ENCODE measurements around the gene ACOX1. TPM values are rescaled to one million over a fixed set of nuclear protein-coding genes. Genes with fewer than 3 reads are reported as not detected.
A peak's percentile ranks its signal among the peaks of the same experiment; 100 is the strongest.

The ACOX1 gene
- polyA plus RNA-seq, 5 donors, result 22.9 to 36.6 (median 27.1) TPM

DNA sequence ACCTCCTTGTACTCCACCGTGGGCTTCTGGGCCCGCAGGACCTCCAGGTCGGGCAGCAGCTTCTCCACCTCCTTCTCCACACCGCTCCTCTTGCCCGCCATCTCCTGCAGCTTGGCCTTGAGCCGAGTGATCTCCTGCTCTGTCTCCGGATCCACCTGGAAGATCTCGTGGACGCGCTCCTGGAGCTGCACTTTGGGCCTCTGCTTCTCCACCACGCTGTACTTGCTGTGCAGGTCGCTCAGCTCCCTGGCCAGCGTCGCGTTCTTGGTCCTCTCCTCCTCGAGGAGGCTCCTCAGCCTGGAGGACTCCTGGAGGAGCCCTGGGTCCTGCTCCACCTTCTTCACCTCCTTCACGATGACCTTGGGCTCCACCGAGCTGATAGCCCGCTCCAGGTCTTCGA is 30.5 kb upstream of the ACOX1 start:
- DNase-seq, result no peak

DNA sequence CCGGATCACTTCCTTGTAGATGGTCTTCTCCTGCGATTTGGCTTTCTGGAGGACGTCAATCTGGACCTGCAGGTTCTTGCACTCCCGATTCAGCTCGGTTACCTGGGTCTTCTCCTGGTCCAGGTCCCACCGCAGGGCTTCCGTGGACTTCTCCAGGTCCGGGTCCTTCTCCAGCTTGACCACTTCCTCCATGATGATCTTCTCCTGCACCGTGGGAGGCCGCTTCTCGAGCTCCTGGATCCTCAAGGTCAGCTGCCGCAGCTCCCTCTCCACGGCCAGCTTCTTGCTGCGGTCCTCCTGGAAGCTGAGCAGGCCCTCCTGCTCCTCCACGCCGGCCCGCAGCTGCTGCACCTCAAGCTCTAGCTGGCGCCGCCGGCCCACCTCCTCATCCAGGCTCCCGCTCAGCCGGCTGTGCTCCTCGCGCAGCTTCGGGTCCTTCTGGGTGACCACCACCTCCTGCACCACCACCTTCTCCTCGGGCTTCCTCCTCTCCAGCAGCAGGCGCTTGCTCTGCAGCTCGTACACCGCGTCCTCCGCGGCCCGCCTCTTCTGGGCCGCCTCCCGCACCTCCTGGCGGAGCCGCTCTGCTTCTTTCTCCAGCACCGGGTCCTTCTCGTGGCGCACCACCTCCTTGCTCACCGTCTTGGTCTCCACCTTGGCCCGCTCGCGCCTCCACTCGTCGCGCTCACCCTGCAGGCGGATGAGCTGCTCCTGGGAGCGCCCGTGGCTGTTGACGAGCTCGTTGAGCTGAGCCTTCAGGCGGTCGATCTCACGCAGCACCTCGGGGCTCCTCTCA is 29.9 kb upstream of the ACOX1 start:
- no peak for DNase-seq

DNA sequence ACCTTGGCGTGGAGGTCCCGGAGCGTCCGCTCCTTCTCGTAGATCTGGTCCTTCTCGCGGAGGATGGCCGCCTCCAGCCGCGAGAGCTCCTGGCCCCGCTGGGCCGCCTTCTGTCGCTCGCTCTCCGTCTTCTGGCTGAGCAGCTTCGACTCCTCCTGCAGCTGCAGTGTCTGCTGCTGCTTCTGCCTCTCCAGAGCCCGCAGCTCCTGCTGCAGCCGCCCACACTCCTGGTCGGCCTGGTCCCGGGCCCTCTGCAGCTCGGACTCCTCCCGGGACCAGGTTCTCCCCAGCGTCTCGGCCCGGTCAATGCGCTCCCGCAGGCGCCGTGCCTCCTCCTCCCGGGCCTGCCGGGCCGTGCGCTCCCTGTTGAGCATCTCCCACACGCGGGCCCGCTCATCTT is 29.2 kb upstream of the ACOX1 start:
- no peak for DNase-seq

DNA sequence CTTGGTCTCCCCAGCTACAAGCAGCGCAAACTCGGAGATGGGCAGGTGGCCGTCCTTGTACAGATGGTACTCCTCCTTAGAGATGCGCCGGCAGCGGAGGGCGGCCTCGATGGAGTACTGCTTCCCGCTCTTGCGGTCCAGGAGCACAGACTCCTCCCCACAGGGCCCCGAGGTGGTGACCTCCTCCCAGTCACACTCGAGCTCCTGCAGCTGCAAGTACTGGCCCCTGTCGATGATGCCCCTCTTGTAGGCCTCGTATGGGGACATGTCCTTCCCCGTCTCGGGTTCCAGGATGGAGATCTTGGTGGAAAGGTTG is 28.8 kb upstream of the ACOX1 start:
- no peak for DNase-seq

DNA sequence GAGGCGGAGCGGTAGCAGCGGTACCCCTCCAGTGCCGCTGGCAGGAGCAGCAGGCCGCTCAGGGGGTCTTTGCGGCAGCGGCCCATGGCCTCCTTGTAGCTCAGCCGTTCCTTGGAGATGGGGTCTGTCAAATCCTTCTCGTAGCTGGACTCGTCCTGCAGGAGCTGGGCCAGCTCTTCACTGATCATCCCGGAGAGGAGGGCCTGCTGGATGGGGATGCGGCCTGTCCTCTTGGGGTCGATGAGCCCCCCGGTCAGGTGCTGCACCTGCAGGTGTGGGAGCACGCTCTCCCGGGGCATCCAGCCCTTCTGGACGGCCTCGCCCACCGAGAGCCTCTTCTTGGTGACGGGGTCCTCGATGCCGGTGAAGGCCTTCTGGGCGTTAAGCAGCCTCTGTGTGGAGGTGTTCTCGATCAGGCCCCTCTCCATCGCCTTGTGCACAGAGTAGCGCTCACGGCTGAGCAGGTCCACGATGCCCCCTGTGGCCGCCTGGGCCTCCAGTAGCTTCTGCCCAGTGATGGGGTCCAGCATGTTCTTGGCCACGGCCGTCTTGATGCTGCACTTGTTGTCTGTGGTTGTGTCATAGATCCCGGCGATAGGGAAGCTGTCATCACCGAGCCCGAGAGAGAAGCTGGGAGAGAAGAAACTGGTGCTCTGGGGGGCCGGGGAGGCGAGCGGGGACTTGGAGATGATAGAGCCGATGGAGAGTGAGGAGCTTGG is 28.3 kb upstream of the ACOX1 start:
- no peak for DNase-seq

DNA sequence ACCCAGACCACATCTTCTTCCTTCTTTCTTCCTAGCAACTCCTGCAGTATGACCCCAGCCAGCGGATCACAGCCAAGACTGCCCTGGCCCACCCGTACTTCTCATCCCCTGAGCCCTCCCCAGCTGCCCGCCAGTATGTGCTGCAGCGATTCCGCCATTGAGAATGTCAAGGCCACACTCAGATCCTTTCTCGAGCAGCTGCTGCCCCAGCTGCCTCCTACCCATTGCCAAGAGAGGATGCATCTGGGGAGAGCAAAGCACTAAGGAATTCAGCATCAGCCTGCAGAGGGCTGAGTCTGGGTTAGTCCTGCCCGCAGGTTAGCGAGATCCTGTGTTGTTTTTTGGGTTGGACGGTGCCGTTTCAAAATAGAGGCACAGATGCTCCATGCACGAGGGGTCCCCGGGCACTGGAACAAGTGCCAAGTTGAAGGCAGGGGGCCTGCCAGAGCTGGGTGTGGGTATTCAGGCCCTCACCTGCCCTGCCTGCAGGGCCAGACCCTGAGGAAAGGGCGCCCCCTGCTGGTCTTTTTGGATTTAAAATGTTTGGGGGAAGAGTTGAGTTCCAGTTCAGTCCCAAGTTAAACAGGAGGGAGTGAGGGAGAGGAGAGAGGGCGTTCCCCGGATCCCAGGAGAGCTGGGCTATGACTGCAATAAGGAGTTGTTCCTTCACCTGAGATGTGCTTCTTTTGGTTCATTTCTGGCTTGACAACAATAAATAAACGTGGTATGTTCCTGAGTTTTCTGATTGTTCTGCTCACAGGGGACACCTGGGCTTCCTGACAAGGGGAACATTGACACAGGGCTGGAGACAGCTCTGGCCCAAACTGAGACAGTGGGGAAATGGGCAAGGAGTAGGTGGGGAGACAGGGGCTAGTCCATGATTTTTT is 26.5 kb upstream of the ACOX1 start:
- peak; percentile 66 to 68 for DNase-seq

DNA sequence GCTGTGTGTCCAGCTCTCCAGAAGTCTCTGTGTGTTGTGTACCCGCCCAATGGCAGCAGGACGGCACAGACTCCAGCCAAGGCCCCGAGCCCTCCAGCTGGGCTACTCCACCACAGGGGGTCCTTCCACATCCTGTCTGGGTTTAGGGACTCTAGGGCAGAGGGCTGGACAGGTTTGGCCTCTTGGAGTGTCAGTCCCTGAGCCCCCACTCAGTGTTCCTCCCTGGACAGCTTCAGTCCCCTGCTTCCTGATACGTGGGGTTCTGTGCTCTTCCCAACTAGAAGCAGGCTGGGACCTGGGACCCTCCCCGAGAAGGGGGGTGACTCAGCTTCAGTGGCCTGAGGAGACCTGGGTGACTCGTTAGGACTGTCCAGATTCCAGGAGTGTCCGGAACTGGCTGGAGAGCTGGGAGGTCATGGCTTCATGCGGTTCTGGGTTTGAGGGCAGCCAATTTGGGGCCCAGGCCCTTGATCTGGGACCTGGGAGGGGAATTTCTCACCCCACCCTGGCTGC is 25.8 kb upstream of the ACOX1 start:
- DNase-seq, result no peak

DNA sequence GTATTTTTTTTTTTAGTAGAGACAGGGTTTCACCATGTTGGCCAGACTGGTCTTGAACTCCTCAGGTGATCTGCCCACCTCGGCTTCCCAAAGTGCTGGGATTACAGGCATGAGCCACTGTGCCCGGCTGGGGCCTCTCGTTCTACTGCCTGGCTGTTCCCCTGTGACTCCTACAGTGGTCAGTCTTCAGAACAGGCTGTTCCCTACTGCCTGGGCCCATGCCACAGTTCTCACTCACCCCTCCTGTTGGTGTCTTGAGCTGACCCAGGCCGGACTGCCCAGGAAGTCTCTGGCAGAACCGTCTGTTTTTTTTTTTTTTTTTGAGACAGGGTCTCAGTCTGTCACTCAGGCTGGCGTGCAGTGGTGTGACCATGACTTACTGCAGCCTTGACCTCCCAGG is 24.9 kb upstream of the ACOX1 start:
- DNase-seq, result no peak

DNA sequence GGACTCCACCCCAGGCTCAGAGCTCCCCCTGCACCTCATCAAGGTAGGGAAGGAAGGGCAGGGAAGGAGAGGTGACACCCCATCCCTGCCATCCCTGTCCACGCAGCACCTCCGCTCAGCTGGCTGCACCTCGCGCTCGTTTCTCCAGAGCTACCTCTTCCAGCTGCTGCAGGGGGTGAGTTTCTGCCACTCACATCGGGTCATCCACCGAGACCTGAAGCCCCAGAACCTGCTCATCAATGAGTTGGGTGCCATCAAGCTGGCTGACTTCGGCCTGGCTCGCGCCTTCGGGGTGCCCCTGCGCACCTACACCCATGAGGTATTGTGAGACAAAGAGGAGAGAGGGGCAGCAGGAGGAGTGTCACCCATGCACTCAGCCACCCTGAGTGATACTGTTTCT is 23.1 kb upstream of the ACOX1 start:
- no peak for DNase-seq

DNA sequence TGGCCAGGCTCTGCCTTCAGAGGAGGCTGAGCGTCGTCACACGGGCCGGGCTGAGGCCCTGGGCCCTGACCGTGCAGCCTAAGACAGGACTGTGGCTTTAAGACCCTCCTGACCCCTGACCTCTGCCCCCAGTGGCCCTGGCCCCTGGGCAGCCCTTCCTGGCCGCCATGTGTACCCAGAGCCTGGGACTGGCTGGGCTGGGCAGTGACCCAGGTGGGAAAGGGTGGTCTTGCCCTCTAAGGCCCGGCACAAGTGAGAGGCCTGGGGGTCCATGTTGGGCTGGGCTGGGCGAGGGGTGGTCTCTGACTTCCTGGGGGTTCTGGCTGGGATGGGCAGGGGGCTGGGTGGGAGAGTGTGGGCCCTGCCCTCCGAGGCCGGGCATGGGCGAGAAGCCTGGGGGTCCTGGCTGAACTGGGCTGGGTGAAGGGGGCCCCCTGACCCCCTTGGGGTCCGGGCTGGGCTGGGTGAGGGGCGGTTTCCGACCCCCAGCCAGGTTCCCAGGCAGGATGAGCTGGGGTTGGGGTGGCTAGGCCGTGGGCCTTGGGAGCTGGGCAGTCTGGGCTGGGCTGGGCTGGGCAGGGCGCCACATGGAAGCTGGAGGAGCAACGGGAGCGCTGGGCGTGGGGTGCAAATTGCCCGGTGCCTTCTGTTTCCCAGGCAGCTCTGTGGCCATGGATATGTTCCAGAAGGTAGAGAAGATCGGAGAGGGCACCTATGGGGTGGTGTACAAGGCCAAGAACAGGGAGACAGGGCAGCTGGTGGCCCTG is 22.0 kb upstream of the ACOX1 start, which contains the start of gene CDK3:
CDK3 (plus strand) TSS at position 101 of the 767 bp plus-strand sequence; CDS start at position 672, 571 bp downstream.
- no peak for DNase-seq

DNA sequence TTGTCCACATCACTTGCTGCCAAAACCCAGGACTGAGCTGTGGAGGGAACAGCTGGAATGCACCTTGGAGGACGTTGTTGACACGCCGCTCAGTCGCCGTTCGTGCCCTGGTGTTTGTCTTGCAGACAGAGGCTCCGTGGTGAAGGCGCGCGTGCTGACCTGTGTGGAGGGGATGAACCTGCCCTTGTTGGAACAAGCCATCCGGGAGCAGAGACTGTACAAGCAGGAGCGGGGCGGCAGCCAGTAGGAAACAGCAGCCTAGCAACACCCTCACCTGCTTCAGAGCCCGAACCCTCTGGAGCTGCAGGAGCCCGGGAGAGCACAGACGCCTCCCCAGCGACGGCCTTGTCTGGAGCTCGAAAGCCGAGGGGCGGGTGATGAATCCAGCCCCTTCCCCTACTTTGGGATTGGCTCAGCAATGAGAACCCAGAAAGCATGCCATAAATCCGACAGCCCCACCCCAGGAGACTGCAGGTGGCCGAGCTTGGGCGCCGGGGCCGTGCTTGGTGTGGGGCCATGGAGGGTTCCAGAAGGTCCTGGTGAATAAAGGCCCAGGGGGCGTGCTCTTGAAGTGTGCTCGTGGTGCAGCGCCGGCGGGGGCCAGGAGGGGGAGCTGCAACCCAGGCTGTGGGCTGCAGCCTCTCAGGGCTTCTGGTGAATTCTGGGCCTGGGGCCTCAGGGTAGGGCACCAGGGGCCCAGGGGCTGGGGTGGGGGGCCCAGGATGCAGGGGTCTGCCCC is 21.2 kb upstream of the ACOX1 start:
- no peak for DNase-seq

DNA sequence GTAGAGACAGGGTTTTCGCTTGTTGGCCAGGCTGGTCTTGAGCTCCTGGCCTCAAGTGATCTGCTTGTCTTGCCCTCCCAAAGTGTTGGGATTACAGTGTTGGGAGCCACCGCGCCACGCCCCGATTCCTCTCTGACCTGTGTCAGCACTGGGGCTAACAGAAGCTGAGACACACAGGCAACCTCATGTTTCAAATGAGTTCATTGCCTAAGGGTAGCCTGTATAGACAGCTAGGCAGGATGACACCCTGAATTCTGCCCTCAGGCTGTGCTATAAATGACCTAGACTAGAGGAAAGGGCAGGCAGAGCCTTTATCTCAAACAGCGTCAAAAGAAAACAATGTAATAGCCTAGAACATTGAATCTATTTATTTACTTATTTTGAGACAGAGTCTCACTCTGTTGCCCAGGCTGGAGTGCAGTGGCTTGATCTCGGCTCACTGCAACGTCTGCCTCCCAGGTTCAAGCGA is 19.4 kb upstream of the ACOX1 start:
- DNase-seq, result no peak

DNA sequence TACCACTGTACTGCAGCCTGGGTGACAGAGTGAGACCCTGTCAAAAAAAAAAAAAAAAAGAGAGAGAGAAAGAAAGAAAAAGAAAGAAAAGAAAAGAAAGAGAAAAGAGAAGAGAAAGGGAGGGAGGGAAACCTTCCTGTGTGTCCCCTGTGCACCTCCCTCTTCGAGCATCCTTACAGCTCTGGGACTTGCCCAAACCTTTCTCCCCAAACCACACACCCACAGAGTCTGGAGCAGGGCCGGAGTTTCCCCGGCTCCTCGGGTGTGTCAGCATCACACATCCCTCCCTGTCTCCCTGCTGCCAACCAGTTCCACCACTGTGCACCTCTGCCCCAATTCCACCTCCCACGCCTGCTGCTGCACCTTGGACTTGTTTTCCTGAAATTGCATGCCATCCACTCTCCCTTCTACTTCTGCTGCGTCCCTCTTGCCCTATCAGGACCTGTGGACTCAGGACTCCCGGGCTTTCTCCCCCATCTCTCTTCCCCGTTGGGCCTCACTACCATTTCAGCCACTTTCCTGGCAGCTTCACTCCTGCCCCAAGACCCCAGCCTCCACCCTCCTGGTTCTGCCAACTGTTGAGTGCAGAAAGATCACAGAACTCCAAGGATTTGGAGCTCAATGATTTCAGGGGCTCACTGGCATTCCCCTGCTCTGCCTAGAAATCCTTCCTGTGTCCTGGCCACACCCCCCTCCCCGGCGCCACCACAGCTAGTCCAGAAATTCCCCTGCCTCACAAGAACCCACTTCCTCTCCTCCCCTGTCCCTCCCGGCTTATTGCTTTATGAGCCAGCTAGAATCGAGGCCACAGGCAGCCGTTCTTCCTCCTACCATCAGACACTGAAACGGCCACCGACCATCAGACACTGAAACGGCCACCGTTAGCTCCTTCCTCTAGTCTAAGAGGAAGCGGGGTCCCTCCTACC is 18.0 kb upstream of the ACOX1 start:
- no peak for DNase-seq

DNA sequence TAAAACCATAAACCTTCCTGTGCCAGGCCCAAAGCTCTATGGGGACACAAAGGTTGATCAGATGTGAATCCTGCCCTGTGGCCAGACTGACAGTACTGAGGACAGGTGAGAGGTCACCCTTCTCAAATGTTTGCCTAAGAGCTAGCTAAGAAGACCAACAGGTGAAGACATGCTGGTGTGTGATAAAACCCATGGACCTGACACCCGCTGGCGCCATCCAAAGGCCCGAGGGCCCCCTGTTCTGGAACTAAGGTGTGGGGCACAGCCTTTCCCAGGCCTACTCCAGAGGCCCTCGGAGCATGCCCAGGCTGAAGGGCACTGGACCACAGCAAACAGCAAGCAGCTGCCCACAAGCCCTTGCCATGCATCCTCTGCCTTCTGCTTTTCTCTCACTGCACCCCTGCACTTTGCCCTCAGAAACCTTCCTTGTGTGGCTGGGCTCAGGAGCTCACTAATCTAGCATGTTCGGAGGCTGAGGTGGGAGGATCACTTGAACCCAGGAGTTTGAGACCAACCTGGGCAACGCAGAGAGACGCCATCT is 16.5 kb upstream of the ACOX1 start:
- DNase-seq, result no peak

DNA sequence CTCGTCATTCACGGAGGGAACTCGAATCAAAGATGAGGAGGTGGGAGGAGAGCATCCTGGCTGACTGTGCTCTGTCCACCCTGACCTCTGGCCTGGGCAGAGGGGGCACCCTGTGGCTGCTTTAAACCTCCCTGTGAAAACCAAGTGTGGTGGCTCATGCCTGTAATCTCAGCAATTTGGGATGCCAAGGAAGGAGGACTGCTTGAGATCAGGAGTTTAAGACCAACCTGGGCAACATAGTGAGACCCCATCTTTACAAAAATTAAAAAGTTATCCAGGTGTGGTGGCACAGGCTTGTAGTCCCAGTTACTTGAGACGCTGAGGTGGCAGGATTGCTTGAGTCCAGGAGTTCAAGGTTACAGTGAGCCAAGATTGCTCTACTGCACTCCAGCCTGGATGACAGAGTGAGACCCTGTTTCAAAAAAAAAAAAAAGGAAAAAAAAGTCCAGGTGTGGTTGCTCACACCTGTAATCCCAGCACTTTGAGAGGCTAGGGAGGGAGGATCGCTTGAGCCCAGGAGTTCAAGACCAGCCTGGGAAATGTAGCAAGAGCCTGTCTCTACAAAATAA is 15.9 kb upstream of the ACOX1 start:
- no peak for DNase-seq

DNA sequence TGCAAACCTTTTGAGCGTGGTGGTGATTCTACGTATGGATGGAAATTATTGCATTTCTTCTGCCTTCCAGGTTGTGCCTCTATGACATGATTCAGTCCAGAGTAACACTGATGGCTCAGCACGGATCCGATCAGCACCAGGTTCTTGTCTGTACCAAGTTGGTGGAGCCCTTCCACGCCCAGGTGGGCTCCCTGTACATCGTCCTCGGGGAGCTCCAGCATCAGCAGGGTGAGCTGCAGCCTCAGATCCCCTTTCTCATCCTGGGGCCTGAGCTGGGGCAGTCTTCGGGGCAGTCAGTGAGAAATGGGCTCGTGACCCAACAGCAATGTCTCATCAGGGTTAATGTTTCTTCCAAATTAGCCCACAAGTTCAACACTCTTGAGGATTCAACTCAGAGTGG is 12.4 kb upstream of the ACOX1 start:
- no peak for DNase-seq

DNA sequence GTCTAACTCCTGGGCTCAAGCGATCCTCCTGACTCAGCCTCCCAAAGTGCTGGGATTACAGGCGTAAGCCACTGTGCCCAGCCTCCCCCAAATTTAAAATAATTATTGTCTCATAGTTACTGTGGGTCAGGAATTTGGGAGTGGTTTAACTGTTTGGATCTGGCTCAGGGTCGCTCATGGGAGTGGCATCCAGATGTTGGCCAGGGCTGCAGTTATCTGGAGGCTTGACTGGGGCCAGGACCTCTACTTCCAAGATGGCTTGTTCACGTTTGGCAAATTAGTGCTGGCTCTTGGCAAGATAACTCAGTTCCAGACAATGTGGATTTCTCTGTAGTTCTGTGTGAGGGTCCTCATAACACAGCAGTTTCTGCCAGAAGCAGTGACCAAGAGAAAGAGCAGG is 8.1 kb upstream of the ACOX1 start:
- no peak for DNase-seq

DNA sequence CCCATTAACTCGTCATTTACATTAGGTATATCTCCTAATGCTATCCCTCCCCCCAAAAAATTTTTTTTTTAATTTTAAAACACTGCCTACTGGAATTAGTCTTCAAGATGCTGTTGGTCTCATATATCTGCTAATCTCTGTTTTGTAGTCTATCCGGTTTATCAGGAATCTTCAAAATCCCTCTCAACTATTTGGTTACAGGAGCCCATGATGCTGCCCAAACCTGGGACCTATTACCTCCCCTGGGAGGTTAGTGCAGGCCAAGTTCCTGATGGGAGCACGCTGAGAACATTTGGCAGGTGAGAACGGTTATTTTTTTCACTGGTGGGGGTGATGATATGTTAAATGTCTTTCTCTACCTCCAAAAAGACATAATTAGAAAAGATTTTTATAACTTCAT is 7.0 kb upstream of the ACOX1 start:
- no peak for DNase-seq
